GM12878 (cell line): ENCODE results near the gene NTRK3. TPM values are rescaled to one million over a fixed set of nuclear protein-coding genes. Genes with fewer than 3 reads are reported as not detected.

Source experiments
- ATAC-seq: fragments of 200-7000 bp; cut with Tn5 transposase; 3 replicates; pipeline ENCODE4 v1.9.1; 2020; ENCODE audit warnings: mild to moderate bottlenecking, moderate library complexity
- BruUV-seq: library from RNA; stranded (reverse); fragments of 400-500 nt; replicated peaks from 2 replicates; lab custom pipeline; 2021; lab: Mats Ljungman, UMichigan
- CTCF ChIA-PET: fragments of 300-600 bp; sonication (Branson Sonifier 250); formaldehyde crosslinking; extraction: SDS; loops from one replicate; lab custom pipeline; 2021; ENCODE audit warnings: inconsistent platforms; lab: Yijun Ruan, JAX
- POLR2A ChIA-PET: fragments of 350-600 bp; formaldehyde crosslinking; extraction: SDS; loops from one replicate; lab custom pipeline; 2021; ENCODE audit warnings: inconsistent platforms; lab: Charles Lee
- RAD21 ChIA-PET: fragments of 300-600 bp; sonication (Branson Sonifier 250); formaldehyde crosslinking; loops from one replicate; lab custom pipeline; 2023; ENCODE audit warnings: antibody characterized with exemption; ENCODE audit not compliant: unreplicated experiment; lab: Charles Lee
- SMC1A ChIA-PET: fragments of 300-600 bp; sonication (Branson Sonifier 250); formaldehyde crosslinking; loops from one replicate; lab custom pipeline; 2023; ENCODE audit not compliant: unreplicated experiment, uncharacterized antibody; lab: Charles Lee
- DNase-seq: peaks from one replicate; pipeline ENCODE4 v3.0.0-alpha.2; 2011; ENCODE audit warnings: low read depth, low spot score
- FAIRE-seq: peaks from 3 replicates; lab custom pipeline; 2011; peaks lifted over from hg19 to GRCh38; lab: Jason Lieb, UNC
- H2AFZ ChIP-seq: 2 replicates; pipeline ENCODE4 v1.6.0; 2011; ENCODE audit warnings: low read depth, low read length, control low read depth; ENCODE audit not compliant: control insufficient read depth
- H3K27ac ChIP-seq: 2 replicates; pipeline ENCODE4 v1.5.1; 2011; ENCODE audit warnings: control low read depth; ENCODE audit not compliant: control insufficient read depth, insufficient read depth
- H3K27me3 ChIP-seq, 2 experiments: replicated peaks in 1 of 2; 2 replicates each; pipeline versions ENCODE4 v1.6.0 to v1.6.1; 2011; ENCODE audit warnings: low read length in 1 of 2; ENCODE audit not compliant: control insufficient read depth in 2 of 2, insufficient read depth in 2 of 2
- H3K36me3 ChIP-seq, 2 experiments: 2 replicates each; pipeline ENCODE4 v1.5.1; 2011; ENCODE audit warnings: low read length in 1 of 2; ENCODE audit not compliant: control insufficient read depth in 2 of 2, insufficient read depth in 2 of 2
- H3K4me1 ChIP-seq: 2 replicates; pipeline ENCODE4 v1.6.1; 2011; ENCODE audit warnings: mild to moderate bottlenecking, low read length, moderate library complexity, mixed read lengths; ENCODE audit not compliant: control insufficient read depth, insufficient read depth
- H3K4me2 ChIP-seq: 2 replicates; pipeline ENCODE4 v1.6.0; 2011; ENCODE audit warnings: control low read depth; ENCODE audit not compliant: control insufficient read depth, insufficient read depth
- H3K4me3 ChIP-seq: fragments of 200-600 bp; sonication (generic); 2 replicates; pipeline ENCODE4 v1.5.1; 2016
- H3K79me2 ChIP-seq: 2 replicates; pipeline ENCODE4 v1.6.0; 2011; ENCODE audit warnings: low read length; ENCODE audit not compliant: control insufficient read depth, insufficient read depth
- H3K9ac ChIP-seq: 2 replicates; pipeline ENCODE4 v1.8.0; 2011; ENCODE audit warnings: low read length, control low read depth, mixed read lengths; ENCODE audit not compliant: control insufficient read depth, insufficient read depth
- H3K9me3 ChIP-seq: replicated peaks from 3 replicates; pipeline ENCODE4 v1.5.1; 2011; ENCODE audit warnings: mild to moderate bottlenecking, low read length; ENCODE audit not compliant: control insufficient read depth, insufficient read depth
- H4K20me1 ChIP-seq: 2 replicates; pipeline ENCODE4 v1.6.0; 2011; ENCODE audit not compliant: control insufficient read depth, insufficient read depth
- CHD1 ChIP-seq: IDR thresholded peaks from 2 replicates; pipeline ENCODE4 v1.6.1; 2012; ENCODE audit warnings: low read depth, low read length, improper control_type of control experiment
- JUND ChIP-seq: IDR thresholded peaks from 2 replicates; pipeline ENCODE4 v1.6.1; 2012; ENCODE audit warnings: low read depth, mild to moderate bottlenecking, low read length, improper control_type of control experiment, moderate library complexity
- NFIC ChIP-seq: IDR thresholded peaks from 2 replicates; pipeline ENCODE4 v1.6.1; 2012; ENCODE audit warnings: low read depth, mild to moderate bottlenecking, inconsistent platforms, low read length, moderate library complexity
- NKRF ChIP-seq: fragments of 450-650 bp; conservative IDR thresholded peaks from 2 replicates; pipeline ENCODE4 v1.6.1; 2017; ENCODE audit warnings: mild to moderate bottlenecking, moderate library complexity
- PAX8 ChIP-seq: fragments of 450-650 bp; IDR thresholded peaks from 2 replicates; pipeline ENCODE4 v1.6.1; 2017; ENCODE audit warnings: mild to moderate bottlenecking, moderate library complexity
- PML ChIP-seq: IDR thresholded peaks from 2 replicates; pipeline ENCODE4 v1.6.1; 2012; ENCODE audit warnings: low read length, inconsistent platforms
- PRDM15 ChIP-seq: fragments of 450-650 bp; formaldehyde crosslinking; IDR thresholded peaks from 2 replicates; pipeline ENCODE4 v1.4.0; 2020; ENCODE audit warnings: mild to moderate bottlenecking, moderate library complexity
- RAD51 ChIP-seq: fragments of 450-650 bp; IDR thresholded peaks from 2 replicates; pipeline ENCODE4 v1.6.1; 2016; ENCODE audit warnings: moderate library complexity, mild to moderate bottlenecking, inconsistent platforms
- RBBP5 ChIP-seq: fragments of 200-600 bp; sonication (generic); conservative IDR thresholded peaks from 2 replicates; pipeline ENCODE4 v1.6.1; 2016
- SREBF1 ChIP-seq: IDR thresholded peaks from 2 replicates; pipeline ENCODE4 v1.6.1; 2012; ENCODE audit warnings: mild to moderate bottlenecking, low read length
- WGBS: methylation state at CpG from one replicate; pipeline ENCODE4 v1.1.6; 2016; ENCODE audit warnings: low lambda C conversion rate; ENCODE audit not compliant: insufficient replicate concordance, insufficient coverage; ENCODE audit errors: missing lambda C conversion rate; 5-methylcytosine and 5-hydroxymethylcytosine counted together
- in situ Hi-C: fragments of 300-500 bp; cut with MboI; formaldehyde crosslinking; loops from 9 replicates; pipeline ENCODE4 v1.14.3; 2018; ENCODE audit warnings: mixed read lengths
- intact Hi-C: fragments of 100-400 bp; cut with micrococcal nuclease; formaldehyde crosslinking; loops from one replicate; pipeline ENCODE4 v1.14.2; 2022; ENCODE audit not compliant: unreplicated experiment
- polyA plus RNA-seq, 11 experiments: library from polyadenylated mRNA; depleted of rRNA in 4 of 11; unstranded in 6 of 11; stranded (reverse) in 5 of 11; fragments of >200 nt; fragmentation: Nextera tagmentation in 4 of 11; fragmentation: Illumina TruSeq in 1 of 11; extraction: Ambion mirVana in 4 of 11; extraction: Trizol in 1 of 11; gene quantifications; 1 replicate in 1 of 11; 2 replicates in 10 of 11; pipeline versions ENCODE4 v1.2.1 to v1.2.3, GENCODE V29; 2011 to 2016; ENCODE audit warnings: inconsistent platforms in 2 of 11, missing spikeins in 2 of 11, low read depth in 1 of 11
- total RNA-seq, 4 experiments: library from RNA; depleted of rRNA in 3 of 4; stranded (reverse); fragments of >200 nt in 3 of 4; fragmentation: Illumina TruSeq in 1 of 4; extraction: Trizol in 1 of 4; gene quantifications; 2 replicates each; pipeline versions ENCODE4 v1.2.1 to v1.2.3, GENCODE V29; 2013 to 2021
- TF ChIP-seq, protein P1 (sequence below): fragments of 450-650 bp; IDR thresholded peaks from 2 replicates; pipeline ENCODE4 v1.6.1; 2014; ENCODE audit warnings: mild to moderate bottlenecking
- TF ChIP-seq, protein P2 (sequence below): fragments of 450-650 bp; IDR thresholded peaks from 2 replicates; pipeline ENCODE4 v1.6.1; 2016; ENCODE audit warnings: mild to moderate bottlenecking

The NTRK3 gene
- total and polyA plus RNA-seq, 10 of the 15 experiments (the other 5 are each of a cell fraction or from before 2014, with no cell fraction given): not detected

DNA sequence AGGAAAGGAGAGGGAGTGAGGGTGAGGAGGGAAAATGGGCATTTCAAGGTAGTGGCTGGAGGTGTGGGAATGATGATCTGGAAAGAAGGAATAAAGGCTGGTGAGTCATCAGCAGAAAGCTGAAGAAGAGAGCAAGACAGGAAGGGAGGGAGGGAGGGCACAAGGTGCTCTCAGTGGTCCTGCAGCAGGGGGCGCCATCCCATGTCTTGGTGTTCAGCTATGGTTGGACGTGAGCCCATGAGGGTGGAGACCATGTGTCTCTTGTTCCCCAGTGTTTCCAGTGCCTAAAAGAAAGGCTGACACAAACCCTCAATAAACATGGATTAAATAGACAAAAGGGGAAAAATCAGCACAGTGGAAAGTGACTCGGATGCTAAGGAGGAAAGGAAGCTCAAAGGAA is 228.5 kb downstream of the NTRK3 start:
- ChIA-PET CTCF (interaction anchor here (0.7 kb wide), 1 partner anchor 80 kb away, joined by 4 read pairs; no protein-coding TSS in a partner anchor), POLR2A (no interaction called here), SMC1A (no interaction called here), RAD21 (no interaction called here)
- no peaks in the 10 kb centered on the region for H3K27me3 ChIP-seq
- WGBS: 43% methylated on average over 2 of the region's 3 CpGs
- TF ChIP-seq PAX8 (no peak), CHD1 (no peak), JUND (no peak), NFIC (no peak), RBBP5 (no peak), SREBF1 (no peak), RAD51 (no peak), NKRF (no peak), PML (no peak), PRDM15 (CRISPR knock-in tag) (no peak)
- TF ChIP-seq, protein P1, sequence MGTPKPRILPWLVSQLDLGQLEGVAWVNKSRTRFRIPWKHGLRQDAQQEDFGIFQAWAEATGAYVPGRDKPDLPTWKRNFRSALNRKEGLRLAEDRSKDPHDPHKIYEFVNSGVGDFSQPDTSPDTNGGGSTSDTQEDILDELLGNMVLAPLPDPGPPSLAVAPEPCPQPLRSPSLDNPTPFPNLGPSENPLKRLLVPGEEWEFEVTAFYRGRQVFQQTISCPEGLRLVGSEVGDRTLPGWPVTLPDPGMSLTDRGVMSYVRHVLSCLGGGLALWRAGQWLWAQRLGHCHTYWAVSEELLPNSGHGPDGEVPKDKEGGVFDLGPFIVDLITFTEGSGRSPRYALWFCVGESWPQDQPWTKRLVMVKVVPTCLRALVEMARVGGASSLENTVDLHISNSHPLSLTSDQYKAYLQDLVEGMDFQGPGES: no peak
- TF ChIP-seq, protein P2, sequence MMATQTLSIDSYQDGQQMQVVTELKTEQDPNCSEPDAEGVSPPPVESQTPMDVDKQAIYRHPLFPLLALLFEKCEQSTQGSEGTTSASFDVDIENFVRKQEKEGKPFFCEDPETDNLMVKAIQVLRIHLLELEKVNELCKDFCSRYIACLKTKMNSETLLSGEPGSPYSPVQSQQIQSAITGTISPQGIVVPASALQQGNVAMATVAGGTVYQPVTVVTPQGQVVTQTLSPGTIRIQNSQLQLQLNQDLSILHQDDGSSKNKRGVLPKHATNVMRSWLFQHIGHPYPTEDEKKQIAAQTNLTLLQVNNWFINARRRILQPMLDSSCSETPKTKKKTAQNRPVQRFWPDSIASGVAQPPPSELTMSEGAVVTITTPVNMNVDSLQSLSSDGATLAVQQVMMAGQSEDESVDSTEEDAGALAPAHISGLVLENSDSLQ: no peak
- no peak overlapping the region for H3K4me3 ChIP-seq
- H3K4me2 ChIP-seq: no peak overlapping the region
- intact Hi-C loops (no loop called here), in situ Hi-C loops (no loop called here)
- no peak overlapping the region for H3K9ac ChIP-seq
- H3K4me1 ChIP-seq: no peaks in the 10 kb centered on the region
- H3K27ac ChIP-seq: no peak overlapping the region
- FAIRE-seq (no peak), DNase-seq (no peak), ATAC-seq (no peak)
- H2AFZ ChIP-seq: no peak overlapping the region
- H3K36me3 ChIP-seq: no peaks in the 10 kb centered on the region
- no peaks in the 10 kb centered on the region for H3K79me2 ChIP-seq
- H4K20me1 ChIP-seq: no peaks in the 10 kb centered on the region; the same call in 1 of the 2 replicates
- BruUV-seq: no TSS peak
- no peaks in the 10 kb centered on the region for H3K9me3 ChIP-seq
